KG1 (cell line): Measurements from ENCODE around the gene SNN.

Source experiments
- DNase-seq: peaks from one replicate; lab custom pipeline; 2025; lab: John Stamatoyannopoulos, UW

SNN gene

GRCh38 chr16:11679941-11680911, 12.0 kb downstream of the SNN start:
- no peak for DNase-seq

- DNase-seq: no peak
Measured at GRCh38 chr16:11681556-11681955, 13.3 kb downstream of the SNN start.

- no peak for DNase-seq
Measured at GRCh38 chr16:11681976-11682654, 13.9 kb downstream of the SNN start.

GRCh38 chr16:11682655-11683096, 14.4 kb downstream of the SNN start:
- no peak for DNase-seq

GRCh38 chr16:11683145-11683544, 14.9 kb downstream of the SNN start:
- no peak for DNase-seq

- no peak for DNase-seq
Measured at GRCh38 chr16:11684231-11685025, 16.2 kb downstream of the SNN start.

GRCh38 chr16:11685844-11686618, 17.8 kb downstream of the SNN start:
- DNase-seq: no peak

- no peak for DNase-seq
Measured at GRCh38 chr16:11686713-11687380, 18.6 kb downstream of the SNN start.

- no peak for DNase-seq
Measured at GRCh38 chr16:11687601-11688519, 19.6 kb downstream of the SNN start.

GRCh38 chr16:11688520-11688886, 20.2 kb downstream of the SNN start:
- DNase-seq: no peak

GRCh38 chr16:11689031-11689840, 21.0 kb downstream of the SNN start:
- DNase-seq: no peak

GRCh38 chr16:11691235-11691634, 23.0 kb downstream of the SNN start:
- no peak for DNase-seq

GRCh38 chr16:11691771-11692170, 23.5 kb downstream of the SNN start:
- no peak for DNase-seq

- DNase-seq: no peak
Measured at GRCh38 chr16:11692171-11692570, 23.9 kb downstream of the SNN start.

- no peak for DNase-seq
Measured at GRCh38 chr16:11692651-11693050, 24.4 kb downstream of the SNN start.

- no peak for DNase-seq
Measured at GRCh38 chr16:11696266-11697012, 28.2 kb downstream of the SNN start.

- no peak for DNase-seq
Measured at GRCh38 chr16:11697319-11697718, 29.1 kb downstream of the SNN start.

GRCh38 chr16:11698271-11698689, 30.0 kb downstream of the SNN start:
- no peak for DNase-seq
